OCI-LY3 (cell line): ENCODE data around the gene MVK.

Experiments used
- H2AFZ ChIP-seq: fragments of 200-600, 300-600 bp; shearing (Covaris generic); 2 replicates; pipeline ENCODE4 v1.6.0; 2014; ENCODE audit warnings: antibody characterized with exemption, low read depth, low read length
- H3K27ac ChIP-seq: fragments of 200-600, 300-600 bp; sonication (generic); 2 replicates; pipeline ENCODE4 v1.5.1; 2014; ENCODE audit warnings: mild to moderate bottlenecking, low read length, moderate library complexity, mixed read lengths
- H3K27me3 ChIP-seq: fragments of 200-600, 300-600 bp; sonication (generic); 2 replicates; pipeline ENCODE4 v1.6.1; 2014; ENCODE audit warnings: low read depth, low read length, mixed read lengths
- H3K36me3 ChIP-seq: fragments of 200-600, 300-600 bp; sonication (generic); replicated peaks from 2 replicates; pipeline ENCODE3; 2014; ENCODE audit warnings: low read depth, low read length, mixed read lengths
- H3K4me1 ChIP-seq: fragments of 300-600, 200-600 bp; sonication (generic); 2 replicates; pipeline ENCODE4 v1.6.1; 2014; ENCODE audit warnings: low read length, mixed read lengths
- H3K4me2 ChIP-seq: fragments of 200-600, 300-600 bp; sonication (generic); 2 replicates; pipeline ENCODE4 v1.6.1; 2014; ENCODE audit warnings: low read length, mixed read lengths
- H3K4me3 ChIP-seq: fragments of 300-600, 200-600 bp; sonication (generic); 2 replicates; pipeline ENCODE4 v1.5.1; 2014; ENCODE audit warnings: antibody characterized with exemption, mild to moderate bottlenecking, low read length, moderate library complexity
- H3K79me2 ChIP-seq: fragments of 300-600, 200-600 bp; shearing (Covaris generic); 2 replicates; pipeline ENCODE4 v1.6.1; 2014; ENCODE audit warnings: mild to moderate bottlenecking, low read length, mixed read lengths
- H3K9ac ChIP-seq: fragments of 300-600, 200-600 bp; shearing (Covaris generic); 2 replicates; pipeline ENCODE4 v1.6.0; 2014; ENCODE audit warnings: mild to moderate bottlenecking, low read length, moderate library complexity
- H3K9me3 ChIP-seq: fragments of 200-600, 300-600 bp; shearing (Covaris generic); 2 replicates; pipeline ENCODE4 v1.6.1; 2014; ENCODE audit warnings: low read length, mixed read lengths; ENCODE audit not compliant: insufficient read depth
- H4K20me1 ChIP-seq: fragments of 200-600, 300-600 bp; sonication (generic); 2 replicates; pipeline ENCODE4 v1.6.1; 2016; ENCODE audit warnings: low read length, mixed read lengths; ENCODE audit not compliant: insufficient read depth
- CTCF ChIP-seq: fragments of 200-600, 300-600 bp; sonication (generic); IDR thresholded peaks from 2 replicates; pipeline ENCODE4 v1.5.1; 2014; ENCODE audit warnings: antibody characterized with exemption, low read length, low read depth
- EZH2phosphoT487 ChIP-seq: fragments of 200-600 bp; shearing (Covaris generic); IDR thresholded peaks from 2 replicates; pipeline ENCODE4 v1.6.1; 2018; ENCODE audit warnings: antibody characterized with exemption, mixed run types, low read depth

The MVK gene

GRCh38 chr12:109624467-109624866, 50.9 kb downstream of the MVK start:
- 0 out of 2 replicates have a peak, but pooled peaks cover 6% of the 10 kb centered on the region for H3K27me3 ChIP-seq
- no peak for TF ChIP-seq CTCF
- TF ChIP-seq EZH2phosphoT487, result no peak
- no peak overlapping the region for H3K27ac ChIP-seq
- no peaks in the 10 kb centered on the region for H3K79me2 ChIP-seq
- no peaks in the 10 kb centered on the region for H3K4me1 ChIP-seq
- H3K4me2 ChIP-seq, result no peak overlapping the region
- no peak overlapping the region for H3K9ac ChIP-seq
- H2AFZ ChIP-seq, result no peak overlapping the region
- H3K4me3 ChIP-seq, result no peak overlapping the region
- no peaks in the 10 kb centered on the region for H3K36me3 ChIP-seq
- H3K9me3 ChIP-seq, result no peaks in the 10 kb centered on the region
- H4K20me1 ChIP-seq, result no peaks in the 10 kb centered on the region

GRCh38 chr12:109625131-109625559, 51.6 kb downstream of the MVK start:
- Histone ChIP-seq H3K4me1 (no peaks in the 10 kb centered on the region), H3K36me3 (no peaks in the 10 kb centered on the region), H3K4me3 (no peak overlapping the region), H3K27ac (no peak overlapping the region), H3K9me3 (no peaks in the 10 kb centered on the region), H3K9ac (no peak overlapping the region), H3K79me2 (no peaks in the 10 kb centered on the region), H2AFZ (no peak overlapping the region), H3K4me2 (no peak overlapping the region), H4K20me1 (no peaks in the 10 kb centered on the region), H3K27me3 (0 out of 2 replicates have a peak, but pooled peaks cover 6% of the 10 kb centered on the region)
- TF ChIP-seq EZH2phosphoT487 (no peak), CTCF (no peak)

GRCh38 chr12:109625749-109626377, 52.3 kb downstream of the MVK start:
- Histone ChIP-seq H3K4me3 (no peak overlapping the region), H3K27ac (no peak overlapping the region), H3K79me2 (no peaks in the 10 kb centered on the region), H3K27me3 (0 out of 2 replicates have a peak, but pooled peaks cover 6% of the 10 kb centered on the region), H3K9ac (no peak overlapping the region), H3K4me2 (no peak overlapping the region), H2AFZ (no peak overlapping the region), H4K20me1 (no peaks in the 10 kb centered on the region), H3K36me3 (no peaks in the 10 kb centered on the region), H3K4me1 (no peaks in the 10 kb centered on the region), H3K9me3 (no peaks in the 10 kb centered on the region)
- TF ChIP-seq CTCF (no peak), EZH2phosphoT487 (no peak)

- Histone ChIP-seq H3K27me3 (0 out of 2 replicates have a peak, but pooled peaks cover 2% of the 10 kb centered on the region), H3K27ac (no peak overlapping the region)
Measured at GRCh38 chr12:109626378-109627115, 53.0 kb downstream of the MVK start.

More at GRCh38 chr12:109626378-109627115, 53.0 kb downstream of the MVK start:
- H3K36me3 ChIP-seq, result no peaks in the 10 kb centered on the region
- no peaks in the 10 kb centered on the region for H4K20me1 ChIP-seq
- no peaks in the 10 kb centered on the region for H3K4me1 ChIP-seq
- no peak overlapping the region for H3K9ac ChIP-seq
- no peaks in the 10 kb centered on the region for H3K9me3 ChIP-seq
- no peak overlapping the region for H3K4me2 ChIP-seq
- H3K79me2 ChIP-seq, result no peaks in the 10 kb centered on the region
- no peak overlapping the region for H2AFZ ChIP-seq
- TF ChIP-seq CTCF, result no peak
- TF ChIP-seq EZH2phosphoT487, result no peak
- H3K4me3 ChIP-seq, result no peak overlapping the region
